Hematopoietic multipotent progenitor cell treated with erythropoietin and hydrocortisone succinate and interleukin-3 and kit ligand, for 15 days (in vitro differentiated cells): ENCODE measurements around the gene FAR2.
A peak's percentile ranks its signal among the peaks of the same experiment; 100 is the strongest.
"Not testable (repeated sequence)": the region's sequence is repeated elsewhere in the genome, so short reads cannot be mapped to it uniquely, and the experiment has no call there.

Source experiments
- DNase-seq: peaks from one replicate; pipeline ENCODE4 v3.0.0-alpha.2; 2015; ENCODE audit warnings: low spot score

FAR2 gene

DNA sequence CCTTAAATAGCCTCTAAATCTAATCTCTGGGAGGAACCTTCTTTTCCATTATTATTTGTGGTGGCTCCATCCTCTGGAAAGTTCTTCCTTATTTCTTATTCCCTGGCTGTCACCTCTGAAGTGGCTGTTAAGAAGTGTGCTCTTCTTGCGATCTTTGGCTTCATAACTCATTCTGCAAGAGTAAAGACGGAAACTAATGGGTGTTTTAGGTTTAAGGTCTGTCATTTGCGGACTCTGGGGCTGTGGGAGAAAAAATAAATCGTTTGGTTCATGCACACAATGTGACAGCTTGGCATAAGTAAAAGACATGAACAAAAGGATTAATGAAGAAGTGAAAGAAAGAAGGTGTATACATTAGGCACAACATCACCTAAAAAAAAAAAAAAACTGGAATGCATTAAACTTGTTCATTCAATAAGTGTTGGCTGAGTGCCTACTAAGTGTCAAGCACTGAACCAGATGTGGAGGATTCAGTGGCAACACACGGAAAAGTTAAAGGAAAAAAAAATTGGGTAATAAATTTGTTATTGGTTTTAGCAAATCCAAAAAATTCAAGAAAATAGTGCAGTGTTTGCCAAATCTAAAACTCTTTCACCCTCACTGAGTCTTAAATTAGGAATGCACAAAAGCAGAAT is 132.4 kb downstream of the FAR2 start:
- DNase-seq, result no peak

DNA sequence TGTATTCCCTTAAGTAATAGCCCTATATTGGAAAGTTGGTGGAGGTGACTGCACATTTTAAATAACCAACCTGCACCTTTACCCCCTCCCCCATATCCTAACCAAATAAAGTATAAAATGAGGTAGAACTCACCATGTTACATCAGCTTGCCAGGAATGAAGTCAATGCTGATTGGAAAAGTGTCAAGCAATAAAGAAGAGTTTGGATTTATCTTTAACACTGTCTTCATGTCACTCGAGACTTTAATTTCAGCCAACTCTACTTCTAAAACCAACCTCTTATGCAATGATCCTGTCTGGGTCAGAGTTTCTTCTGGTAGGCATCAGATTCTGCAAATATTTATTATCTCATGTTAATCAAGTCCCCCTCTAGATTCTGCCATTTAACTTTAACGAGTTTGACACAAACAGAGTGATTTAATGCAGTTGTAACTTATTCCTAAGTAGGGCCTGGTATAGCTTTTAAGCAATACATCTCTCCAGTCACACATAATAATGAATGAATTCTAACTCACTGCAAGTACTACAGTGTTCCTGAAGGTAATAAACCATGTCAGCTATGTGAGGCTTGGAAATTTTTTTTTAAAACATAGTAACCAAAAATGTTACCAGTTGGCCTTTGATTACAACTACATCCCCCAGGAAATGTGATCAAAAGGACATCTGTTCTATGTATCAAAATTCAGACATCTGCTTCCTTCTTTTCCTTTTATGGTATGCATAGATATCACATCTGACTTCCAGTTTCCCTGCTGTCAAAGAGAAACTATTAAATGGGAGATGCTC is 133.1 kb downstream of the FAR2 start:
- DNase-seq, result no peak

DNA sequence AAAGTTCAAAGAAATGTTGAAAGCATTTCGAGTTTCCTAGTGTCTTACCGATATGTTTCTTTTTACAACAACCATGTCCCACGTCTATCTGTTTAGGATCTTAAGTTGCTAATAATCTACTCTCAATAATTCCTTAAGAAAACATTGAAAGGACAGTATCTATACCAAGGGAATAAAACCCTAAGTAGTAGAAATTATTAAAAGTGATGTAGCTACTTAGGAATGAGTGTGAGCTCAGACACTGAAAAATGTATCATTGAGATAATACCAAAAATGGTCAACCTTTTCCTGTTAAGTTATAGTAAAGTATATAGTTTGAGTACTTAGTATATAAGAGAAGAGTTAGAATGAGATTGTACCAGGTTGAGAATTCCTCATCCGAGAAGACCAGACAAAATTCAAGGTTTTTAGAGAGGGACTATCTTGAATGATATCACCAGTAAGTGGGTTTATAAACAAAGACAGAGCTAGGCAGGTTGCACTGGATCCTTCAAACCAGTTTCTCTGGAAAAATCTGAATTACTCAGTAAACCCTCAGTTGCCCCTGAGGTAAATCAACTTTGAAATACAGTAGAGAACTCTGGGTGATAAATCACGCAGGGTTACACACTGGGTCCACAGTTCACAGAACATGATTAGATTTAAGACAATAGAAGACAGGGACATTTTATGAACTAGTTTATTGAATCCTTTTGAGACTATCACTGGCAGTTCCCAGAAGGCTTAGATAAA is 135.1 kb downstream of the FAR2 start:
- no peak for DNase-seq

DNA sequence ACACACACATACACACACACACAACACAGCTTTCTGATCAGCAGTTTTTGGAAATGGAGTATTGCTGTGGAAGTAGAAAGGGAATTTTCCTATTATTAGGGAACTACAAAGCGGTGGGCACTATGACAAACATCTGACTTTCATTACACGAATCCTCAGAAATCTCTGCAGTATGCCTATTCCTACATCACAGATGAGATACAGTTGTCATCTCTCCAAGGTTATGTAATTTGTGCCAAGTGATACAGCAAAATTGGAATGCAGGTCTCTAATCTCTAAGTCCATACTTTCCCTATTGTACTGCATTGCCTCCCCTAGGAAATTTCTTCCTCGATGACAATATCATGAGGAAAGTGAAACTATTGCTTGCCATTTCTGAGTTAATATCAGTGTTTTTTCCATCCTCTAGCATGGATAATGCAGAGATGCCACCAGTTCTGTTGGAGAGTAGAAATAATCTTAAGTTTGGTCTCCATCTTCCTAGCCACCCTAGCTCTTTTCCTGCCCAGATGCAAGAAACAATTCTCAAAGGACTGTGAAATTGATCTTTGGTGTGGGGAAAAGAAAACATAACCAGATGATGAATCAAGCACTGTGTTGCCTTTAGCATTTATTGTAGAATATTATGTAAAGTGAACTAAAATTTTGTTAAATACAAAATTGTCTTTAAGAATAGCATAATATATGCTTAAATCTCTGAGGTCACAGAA is 137.2 kb downstream of the FAR2 start:
- no peak for DNase-seq

DNA sequence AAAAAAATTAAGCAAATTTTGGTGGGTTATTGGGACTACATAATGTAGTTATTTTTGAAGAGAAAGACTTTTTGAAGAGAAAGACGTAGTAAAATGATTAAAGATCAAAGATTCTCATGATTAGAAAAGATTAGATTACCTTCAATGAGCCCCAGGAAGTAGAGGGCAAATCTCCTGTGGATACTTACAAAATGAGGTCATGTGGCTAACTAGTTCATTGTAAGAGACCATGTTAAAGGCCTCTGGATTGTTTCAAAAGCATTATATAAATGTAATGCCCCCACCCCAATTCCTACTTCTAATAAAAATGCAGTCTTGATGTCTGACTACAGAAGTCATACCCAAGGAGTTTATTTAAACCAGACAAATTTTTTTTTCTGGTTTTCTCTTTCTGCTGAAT is 138.5 kb downstream of the FAR2 start:
- DNase-seq, result no peak

DNA sequence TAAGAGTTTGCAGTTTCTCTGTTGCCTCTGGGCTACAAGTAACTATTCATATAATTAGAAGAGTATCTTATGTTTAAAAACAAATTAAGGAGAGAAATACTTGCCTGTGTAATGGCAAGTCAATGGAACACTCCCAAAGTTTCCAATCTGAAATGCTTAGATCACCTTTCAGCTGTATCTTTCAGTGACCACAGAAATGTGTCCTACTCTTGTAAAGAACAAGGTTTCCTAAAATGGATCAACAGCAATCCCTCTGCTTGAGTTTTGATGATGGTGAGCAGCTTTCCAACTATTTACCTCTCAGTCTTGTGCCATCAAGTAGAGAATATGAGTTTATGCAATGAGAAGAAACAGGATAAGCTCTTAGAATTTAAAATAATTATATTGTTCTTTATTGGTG is 139.0 kb downstream of the FAR2 start:
- DNase-seq, result no peak

DNA sequence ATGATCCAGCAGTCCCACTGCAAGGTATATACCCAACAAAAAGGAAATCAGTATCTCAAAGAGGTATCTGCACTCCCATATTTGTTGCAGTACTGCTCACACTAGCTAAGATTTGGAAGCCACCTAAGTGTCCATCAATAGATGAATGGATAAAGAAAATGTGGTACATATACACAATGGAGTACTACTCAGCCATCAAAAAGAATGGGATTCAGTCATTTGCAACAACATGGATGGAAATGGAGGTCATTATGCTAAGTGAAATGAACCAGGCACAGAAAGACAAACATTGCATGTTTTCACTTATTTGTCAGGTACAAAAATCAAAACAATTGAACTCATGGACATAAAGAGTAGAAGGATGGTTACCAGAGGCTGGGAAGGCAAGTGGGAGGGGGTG is 141.4 kb downstream of the FAR2 start:
- not testable (repeated sequence) for DNase-seq

DNA sequence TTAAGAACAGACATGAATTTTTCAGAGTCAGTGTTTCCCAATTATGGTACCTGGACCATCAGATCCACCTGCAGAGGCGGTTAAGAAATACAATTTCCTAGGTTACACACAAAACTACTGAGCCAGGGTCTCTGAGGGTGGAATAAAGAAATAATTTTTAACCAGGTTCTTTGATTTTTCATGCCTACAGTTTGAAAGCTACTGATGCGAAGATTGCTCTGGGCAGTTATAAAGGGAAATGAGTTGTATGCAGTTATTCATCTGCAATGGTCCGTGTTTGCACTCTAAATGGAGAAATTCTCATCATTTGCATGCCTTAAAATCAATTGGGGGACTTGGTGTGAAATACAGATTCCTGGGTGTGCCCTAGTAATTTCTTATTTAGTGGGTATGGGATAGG is 142.1 kb downstream of the FAR2 start:
- no peak for DNase-seq

DNA sequence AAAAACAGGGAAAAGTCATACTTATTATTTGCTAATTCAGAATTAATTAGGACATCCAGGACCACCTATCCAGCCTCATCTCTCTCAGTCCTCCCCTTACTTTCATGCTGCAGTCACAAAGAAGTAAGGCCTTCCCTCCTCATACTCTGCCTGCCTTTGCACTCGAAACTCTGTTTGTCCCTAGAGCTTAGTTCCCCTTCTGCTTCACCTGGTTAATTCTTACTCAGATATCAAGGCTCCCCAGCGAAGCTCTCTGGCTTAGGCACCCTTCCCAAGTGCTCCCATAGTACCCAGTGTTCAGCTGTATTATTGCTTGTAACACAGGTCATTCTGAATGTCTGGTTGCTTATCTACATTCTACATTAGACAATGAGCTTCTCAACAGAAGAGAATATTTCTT is 150.6 kb downstream of the FAR2 start:
- no peak for DNase-seq

DNA sequence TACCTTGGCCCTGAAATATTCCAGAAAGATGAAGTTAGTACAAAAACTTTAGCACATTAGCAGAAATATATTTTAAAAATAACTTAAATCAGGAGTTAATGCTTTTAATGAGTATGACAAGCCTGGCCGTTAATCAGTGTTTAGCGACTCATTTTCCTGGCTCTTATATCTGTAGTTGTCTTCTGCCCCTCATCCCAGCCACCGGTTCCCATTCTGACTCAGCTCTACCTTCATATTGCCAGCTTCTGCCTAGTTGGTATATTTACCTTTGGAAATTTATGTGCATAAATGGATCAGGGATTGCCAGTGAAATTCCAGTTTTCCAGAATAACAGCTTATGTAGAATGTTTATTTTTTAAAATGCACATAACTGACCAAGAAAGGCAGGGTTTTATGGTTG is 152.0 kb downstream of the FAR2 start:
- DNase-seq, result no peak

DNA sequence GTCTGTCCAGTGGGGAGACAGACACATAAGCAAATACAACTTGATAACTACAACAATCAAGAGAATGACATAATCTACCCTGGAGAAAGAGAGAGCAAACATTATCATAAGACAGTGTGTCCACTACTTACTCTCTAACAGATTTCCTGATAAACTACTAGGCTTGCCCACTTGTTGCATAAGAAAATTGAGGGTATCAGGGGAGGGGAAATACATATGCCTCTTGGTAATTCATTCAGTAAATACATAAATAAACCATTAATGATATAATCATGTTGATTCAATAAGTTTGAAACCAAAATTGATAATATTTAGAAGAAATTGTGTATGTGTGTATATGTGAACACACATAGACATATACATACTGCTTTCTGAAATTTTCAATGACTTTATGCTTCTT is 155.3 kb downstream of the FAR2 start:
- DNase-seq, result no peak

DNA sequence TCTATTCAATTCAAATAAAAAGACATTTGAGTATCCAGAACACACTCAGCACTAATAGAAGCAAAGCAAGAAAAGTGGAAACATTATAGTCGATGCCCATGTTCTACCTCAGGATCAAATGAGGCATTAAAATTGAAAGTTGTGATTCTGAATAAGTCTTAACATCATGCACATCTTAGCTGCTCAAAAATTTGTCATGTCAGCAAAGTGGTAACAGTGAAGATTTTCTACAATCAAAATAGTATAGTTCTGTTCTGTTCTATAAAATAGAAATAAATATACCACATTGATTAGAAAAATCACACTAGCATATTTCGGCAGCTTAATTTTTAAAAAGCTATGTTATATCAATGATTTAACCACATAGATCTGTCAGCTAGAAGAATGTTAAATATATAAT is 157.2 kb downstream of the FAR2 start:
- no peak for DNase-seq

DNA sequence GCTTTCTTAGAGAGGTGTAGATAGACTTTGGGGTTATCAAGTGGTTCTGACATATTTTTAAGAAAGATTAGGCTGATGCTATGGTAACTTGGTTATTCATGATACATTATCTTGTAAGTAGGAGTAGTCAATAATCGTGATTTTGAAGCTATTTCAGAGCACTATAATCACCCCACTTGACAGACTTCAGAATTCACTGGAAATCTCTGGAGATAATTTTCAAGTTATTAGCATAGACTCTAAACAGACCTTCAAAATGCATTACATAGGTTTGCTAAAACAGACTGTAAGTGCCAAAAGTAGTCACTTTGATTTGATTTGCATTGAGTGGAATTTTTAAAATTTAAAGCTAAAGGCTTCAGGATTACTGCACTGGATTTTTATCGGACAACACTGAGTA is 157.6 kb downstream of the FAR2 start:
- DNase-seq, result no peak

DNA sequence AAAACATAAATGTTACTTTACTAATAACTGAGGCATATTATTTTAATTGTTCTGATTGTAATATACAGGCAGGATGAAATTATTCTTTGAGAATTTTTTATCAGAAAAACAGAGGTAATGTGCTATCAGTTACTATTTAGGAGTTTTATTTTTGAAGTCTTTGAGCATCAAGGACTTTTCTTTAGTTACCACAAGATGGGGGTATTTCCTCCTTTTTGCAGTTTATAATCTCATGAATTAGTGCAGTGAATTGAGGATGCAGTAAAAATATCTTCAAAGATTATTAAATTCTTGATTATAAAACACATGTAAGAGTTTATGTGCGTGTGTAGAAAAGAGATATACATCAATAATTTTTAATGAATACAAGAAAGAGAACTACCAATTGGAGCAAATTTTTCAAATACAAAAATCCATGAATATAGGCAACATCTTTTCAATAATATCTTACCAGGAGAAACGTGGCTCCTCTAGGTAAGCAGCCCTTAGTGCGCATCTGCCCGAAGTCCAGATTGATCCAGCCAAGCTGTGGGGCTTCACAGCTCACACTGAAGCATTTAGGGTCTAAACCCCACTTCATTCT is 160.3 kb downstream of the FAR2 start:
- DNase-seq, result no peak

DNA sequence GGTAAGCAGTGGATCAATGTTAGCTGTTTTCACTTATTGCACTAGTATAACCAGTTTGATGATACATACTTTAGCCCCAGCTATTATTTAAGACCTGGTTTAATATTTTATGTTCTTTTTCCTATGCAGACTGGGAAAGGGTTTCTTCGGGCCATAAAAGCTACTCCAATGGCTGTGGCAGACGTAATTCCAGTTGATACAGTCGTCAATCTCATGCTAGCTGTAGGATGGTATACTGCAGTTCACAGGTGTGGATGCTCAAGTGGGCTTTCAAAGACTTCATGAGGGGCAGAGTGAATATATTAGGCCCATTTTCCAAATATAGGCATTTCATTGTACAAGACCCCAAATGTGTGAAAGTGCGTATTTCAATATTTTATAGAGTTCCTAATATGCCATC is 161.8 kb downstream of the FAR2 start:
- DNase-seq, result no peak

DNA sequence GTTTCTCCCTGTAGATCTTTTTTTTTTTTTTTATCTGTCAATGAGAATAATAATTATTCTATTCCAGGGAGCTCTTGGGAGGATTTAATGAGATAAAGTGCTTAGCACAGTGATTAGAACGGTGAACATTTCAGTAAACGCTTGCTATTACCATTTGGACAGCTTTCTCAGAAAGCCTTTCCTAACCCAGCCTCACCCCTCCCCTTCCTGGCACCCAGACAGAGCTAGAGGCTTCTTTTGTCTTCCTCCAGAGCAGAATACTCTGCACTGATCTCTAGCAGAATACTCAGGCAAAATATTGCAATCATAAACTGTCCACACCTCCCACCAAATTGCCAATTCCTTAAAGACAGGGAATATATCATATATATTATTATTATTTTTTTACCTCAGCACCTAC is 165.3 kb downstream of the FAR2 start:
- no peak for DNase-seq

DNA sequence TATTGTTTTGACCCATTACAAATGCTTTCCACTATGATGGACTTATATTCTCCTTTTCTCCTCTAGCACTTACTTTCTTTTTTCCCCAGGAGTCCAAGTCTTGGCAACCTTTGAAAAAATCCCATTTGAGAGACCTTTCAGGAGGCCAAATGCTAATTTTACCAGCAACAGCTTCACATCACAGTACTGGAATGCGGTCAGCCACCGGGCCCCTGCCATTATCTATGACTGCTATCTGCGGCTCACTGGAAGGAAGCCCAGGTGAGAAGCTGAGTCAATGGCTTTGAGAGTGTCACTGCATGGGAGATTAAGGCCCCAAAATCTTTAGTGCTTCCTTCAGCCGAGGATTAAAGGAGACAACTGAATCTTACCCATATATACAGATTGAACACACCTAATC is 167.7 kb downstream of the FAR2 start:
- DNase-seq, result no peak

DNA sequence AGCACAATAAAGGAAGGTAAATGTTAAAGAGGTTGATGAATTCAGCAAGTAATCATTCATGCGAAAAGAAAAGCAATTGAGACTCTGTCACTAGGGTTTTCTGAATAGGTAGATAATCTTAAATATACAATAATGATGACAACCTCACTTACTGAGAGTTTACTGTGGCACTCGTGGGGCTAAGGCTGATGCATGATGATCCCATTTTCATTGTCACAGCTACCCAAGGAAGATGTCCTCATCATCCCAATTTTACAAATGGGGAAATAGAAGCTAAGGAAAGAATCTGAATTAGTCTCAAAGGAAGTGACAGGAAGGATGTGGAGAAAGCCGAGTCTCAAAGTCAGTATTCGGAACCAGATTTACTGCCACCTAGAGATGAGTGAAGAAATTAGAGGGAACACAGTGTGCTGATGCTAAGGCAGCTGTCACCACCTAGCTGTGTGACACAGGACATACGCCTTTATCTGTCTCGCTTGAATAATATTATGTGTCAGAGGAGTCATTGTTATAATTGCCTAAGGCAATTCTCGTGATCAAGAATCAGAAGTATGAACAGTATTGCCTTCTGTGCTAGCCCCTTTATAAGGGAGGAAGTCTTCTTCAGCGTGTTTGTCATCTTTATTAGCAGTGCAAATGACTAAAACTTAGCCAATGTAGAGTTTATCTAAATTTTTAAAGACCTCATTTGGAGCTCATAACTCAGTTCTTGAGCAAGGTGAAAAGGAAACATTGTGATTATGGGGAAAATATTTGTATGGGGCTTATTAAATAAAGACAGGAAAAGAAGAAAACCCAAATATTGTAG is 168.7 kb downstream of the FAR2 start:
- peak; percentile 11 for DNase-seq

DNA sequence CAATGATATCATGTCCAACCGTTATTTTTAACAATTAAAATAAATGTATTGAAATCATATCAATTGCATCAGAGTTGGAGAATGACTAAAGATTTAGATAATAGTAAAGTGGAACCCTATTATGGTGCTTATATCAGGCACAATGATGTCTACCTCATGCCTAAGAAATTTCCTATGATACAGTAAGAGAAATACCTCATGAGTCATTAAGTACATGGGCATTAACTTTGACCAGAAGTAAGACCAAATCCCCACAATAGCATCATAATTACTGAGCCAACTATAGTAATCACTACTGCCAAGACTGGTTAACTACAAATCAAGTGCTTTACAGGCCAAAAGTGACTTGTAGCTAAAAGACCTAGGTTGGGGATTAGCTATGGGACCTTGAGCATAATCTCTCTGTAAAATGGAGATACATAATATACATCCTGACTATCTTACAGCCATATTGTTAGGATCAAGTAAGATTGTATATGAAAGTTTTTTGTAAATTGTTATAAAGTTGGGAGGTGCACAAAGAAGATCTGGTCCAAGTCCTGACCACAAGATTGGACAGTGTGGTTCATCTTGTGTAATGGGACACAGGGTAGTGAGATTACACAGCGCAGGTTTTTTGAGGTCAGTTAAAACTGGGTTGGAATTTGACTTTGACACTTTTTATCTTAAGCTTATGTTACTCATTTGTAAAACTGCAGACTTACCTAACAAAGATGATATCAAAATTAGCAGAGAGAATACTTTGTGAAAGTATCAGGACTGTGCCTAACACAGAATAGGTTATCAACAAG is 171.4 kb downstream of the FAR2 start:
- DNase-seq, result no peak

DNA sequence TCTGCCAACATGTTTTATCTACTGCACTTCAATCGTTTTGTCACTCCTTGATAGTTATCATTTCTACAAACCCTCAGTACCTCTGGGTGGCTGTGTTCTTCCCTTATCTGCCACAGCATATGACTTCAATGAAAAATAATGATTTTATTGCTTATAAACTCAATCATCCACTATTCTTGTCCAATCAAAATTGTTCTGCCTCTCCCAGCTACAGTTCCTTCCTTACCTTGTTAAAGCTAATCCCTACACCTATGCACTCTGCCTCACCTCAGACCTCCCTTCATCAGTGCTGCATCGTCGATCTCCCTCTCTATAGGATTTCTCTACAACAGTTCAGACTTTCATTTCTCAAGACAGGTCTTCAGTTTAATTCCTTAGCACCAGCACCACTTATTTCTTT is 173.1 kb downstream of the FAR2 start:
- no peak for DNase-seq

DNA sequence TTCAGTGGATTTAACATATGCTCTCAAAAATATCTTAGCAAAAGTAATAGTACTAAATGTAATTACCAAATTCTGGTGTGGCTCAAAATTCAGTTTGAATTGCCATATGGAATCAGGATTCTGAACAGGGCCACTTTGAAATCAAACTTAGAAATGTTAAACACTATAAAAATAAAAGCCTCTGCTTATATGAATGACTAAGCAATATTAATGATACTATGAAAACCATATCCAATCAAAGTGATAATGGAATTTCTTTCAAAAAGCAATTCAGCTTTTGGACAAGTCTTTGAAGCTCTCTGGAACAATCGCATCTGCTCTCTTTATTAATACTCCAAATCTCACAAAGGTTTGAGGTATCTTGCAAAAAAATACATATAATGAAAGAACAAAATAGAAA is 180.3 kb downstream of the FAR2 start:
- no peak for DNase-seq
